BE2C (cell line): ENCODE measurements around the gene PIK3R5.

Experiments used
- DNase-seq: peaks from one replicate; pipeline ENCODE4 v3.0.0-alpha.2; 2020
- H3K27me3 ChIP-seq: fragments of 250-450 bp; sonication (Bioruptor Pico); 2 replicates; pipeline ENCODE4 v1.5.1; 2020; ENCODE audit warnings: mild to moderate bottlenecking
- H3K36me3 ChIP-seq: fragments of 250-450 bp; sonication (Bioruptor Pico); 2 replicates; pipeline ENCODE4 v1.5.1; 2020; ENCODE audit warnings: mild to moderate bottlenecking
- H3K4me1 ChIP-seq: fragments of 250-450 bp; sonication (Bioruptor Pico); 2 replicates; pipeline ENCODE4 v1.5.1; 2020
- H3K4me3 ChIP-seq: 2 replicates; pipeline ENCODE4 v1.5.1; 2011; ENCODE audit warnings: low read depth, low read length
- H3K9me3 ChIP-seq: fragments of 250-450 bp; sonication (Bioruptor Pico); 2 replicates; pipeline ENCODE4 v1.5.1; 2020
- TF ChIP-seq, protein P1 (sequence below): IDR thresholded peaks from 2 replicates; pipeline ENCODE4 v1.5.1; 2012; ENCODE audit warnings: mild to moderate bottlenecking, low read depth, low read length

The PIK3R5 gene

DNA sequence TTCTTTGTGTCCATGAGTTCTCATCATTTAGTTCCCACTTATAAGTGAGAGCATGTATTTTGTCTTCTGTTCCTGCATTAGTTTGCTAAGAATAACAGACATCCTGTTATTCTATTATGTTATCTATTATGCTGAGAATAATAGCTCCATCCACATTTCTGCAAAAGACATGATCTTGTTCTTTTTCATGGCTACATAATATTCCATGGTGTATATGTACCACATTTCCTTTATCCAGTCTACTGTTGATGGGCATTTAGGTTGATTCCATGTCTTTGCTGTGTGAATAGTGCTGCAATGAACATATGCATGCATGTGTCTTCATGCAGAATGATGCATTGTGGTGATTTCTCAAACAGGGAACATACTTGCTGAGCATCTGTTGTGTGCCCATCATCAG, 21.4 kb downstream of the PIK3R5 start:
- DNase-seq = no peak
- TF ChIP-seq, protein P1, sequence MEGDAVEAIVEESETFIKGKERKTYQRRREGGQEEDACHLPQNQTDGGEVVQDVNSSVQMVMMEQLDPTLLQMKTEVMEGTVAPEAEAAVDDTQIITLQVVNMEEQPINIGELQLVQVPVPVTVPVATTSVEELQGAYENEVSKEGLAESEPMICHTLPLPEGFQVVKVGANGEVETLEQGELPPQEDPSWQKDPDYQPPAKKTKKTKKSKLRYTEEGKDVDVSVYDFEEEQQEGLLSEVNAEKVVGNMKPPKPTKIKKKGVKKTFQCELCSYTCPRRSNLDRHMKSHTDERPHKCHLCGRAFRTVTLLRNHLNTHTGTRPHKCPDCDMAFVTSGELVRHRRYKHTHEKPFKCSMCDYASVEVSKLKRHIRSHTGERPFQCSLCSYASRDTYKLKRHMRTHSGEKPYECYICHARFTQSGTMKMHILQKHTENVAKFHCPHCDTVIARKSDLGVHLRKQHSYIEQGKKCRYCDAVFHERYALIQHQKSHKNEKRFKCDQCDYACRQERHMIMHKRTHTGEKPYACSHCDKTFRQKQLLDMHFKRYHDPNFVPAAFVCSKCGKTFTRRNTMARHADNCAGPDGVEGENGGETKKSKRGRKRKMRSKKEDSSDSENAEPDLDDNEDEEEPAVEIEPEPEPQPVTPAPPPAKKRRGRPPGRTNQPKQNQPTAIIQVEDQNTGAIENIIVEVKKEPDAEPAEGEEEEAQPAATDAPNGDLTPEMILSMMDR = no peak
- no peak overlapping the region for H3K4me3 ChIP-seq
- no peaks in the 10 kb centered on the region for H3K9me3 ChIP-seq
- H3K36me3 ChIP-seq = no peaks in the 10 kb centered on the region
- no peaks in the 10 kb centered on the region for H3K4me1 ChIP-seq
- H3K27me3 ChIP-seq = no peaks in the 10 kb centered on the region

DNA sequence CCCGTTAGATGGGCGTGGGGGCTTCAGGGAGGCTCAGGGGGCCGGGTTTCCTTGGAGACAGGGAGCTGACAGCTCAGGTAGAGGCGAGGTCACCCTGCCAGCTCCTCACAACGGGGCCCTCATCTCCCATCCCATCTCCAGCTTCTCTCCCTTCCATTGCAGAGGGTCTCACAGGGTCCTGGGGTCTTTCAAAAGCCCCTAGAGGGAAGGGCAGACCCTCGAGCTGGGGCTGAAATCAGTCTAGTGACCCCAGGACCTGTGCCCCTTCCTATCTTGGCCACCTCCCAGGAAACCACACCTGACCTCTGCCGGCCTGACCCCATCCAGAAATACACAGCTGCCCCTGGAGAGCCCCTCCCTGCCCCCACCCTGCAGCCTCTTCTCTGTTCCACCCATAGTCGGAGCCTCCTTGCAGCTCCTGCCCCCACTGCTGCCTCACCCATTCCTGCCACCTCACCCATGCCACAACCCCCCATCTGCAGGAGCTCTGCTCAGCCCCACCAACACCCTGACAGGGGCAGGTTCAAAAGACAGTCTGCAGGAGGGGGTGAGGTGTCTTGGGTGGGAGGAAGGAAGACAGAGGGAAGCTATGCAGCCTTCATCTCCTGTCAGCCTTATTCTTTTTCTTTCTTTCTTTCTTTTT, 23.4 kb downstream of the PIK3R5 start:
- Histone ChIP-seq H3K4me1 (no peaks in the 10 kb centered on the region), H3K4me3 (no peak overlapping the region), H3K9me3 (no peaks in the 10 kb centered on the region), H3K27me3 (no peaks in the 10 kb centered on the region), H3K36me3 (no peaks in the 10 kb centered on the region)
- no peak for DNase-seq
- TF ChIP-seq, protein P1 = no peak

DNA sequence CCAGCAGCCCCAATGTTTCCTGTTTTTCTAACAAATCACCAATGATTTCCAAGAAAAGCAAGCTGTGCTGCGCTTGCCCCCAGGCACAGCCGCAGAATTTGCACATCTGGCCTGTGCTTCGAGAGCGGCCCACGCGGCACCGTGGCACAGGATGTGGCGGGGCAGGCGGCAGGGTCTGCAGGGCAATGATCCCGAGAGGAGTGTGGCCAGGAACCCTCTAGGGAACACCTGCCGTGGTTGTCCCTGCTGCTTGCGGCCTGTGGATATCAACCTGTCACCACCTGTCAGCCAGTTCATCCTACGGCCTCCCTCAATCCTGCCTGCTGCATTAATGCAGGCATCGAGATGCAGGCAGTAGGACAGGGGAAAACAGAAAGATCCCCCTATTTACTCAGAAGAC, 24.0 kb downstream of the PIK3R5 start:
- DNase-seq = no peak
- no peaks in the 10 kb centered on the region for H3K36me3 ChIP-seq
- H3K4me1 ChIP-seq = no peaks in the 10 kb centered on the region
- H3K4me3 ChIP-seq = no peak overlapping the region
- H3K9me3 ChIP-seq = no peaks in the 10 kb centered on the region
- no peaks in the 10 kb centered on the region for H3K27me3 ChIP-seq
- TF ChIP-seq, protein P1 = no peak

DNA sequence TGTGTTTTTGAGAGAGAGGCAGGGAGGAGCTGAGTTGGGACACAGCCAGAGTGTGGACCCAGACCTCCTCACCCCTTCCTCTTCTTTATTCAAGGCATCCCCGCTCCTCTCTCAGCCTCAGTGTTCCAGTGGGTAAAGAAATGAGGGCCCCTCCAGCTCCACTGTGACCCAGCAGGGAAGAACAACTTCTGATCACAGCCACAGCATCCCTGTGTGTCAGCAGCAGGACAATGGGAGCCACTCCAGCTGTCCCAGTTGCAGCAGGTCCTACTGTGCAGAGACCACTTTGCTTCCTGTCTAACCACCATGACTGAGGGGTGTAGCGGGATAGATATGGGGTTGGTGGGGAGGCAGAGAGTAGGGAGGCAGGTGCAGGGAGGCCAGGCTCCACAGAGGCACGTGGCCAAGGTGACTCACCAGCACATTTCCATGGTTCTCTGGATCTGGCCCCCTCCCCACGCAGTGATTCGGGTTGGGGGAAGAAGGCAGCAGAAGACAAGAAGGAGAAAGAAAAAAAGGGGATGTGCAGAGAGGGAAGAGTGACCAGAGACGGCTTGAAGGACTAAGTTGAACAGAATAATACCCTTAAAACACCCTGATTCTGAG, 24.5 kb downstream of the PIK3R5 start:
- Histone ChIP-seq H3K4me1 (no peaks in the 10 kb centered on the region), H3K4me3 (no peak overlapping the region), H3K27me3 (no peaks in the 10 kb centered on the region), H3K36me3 (no peaks in the 10 kb centered on the region), H3K9me3 (no peaks in the 10 kb centered on the region)
- TF ChIP-seq, protein P1 = no peak
- DNase-seq = no peak

DNA sequence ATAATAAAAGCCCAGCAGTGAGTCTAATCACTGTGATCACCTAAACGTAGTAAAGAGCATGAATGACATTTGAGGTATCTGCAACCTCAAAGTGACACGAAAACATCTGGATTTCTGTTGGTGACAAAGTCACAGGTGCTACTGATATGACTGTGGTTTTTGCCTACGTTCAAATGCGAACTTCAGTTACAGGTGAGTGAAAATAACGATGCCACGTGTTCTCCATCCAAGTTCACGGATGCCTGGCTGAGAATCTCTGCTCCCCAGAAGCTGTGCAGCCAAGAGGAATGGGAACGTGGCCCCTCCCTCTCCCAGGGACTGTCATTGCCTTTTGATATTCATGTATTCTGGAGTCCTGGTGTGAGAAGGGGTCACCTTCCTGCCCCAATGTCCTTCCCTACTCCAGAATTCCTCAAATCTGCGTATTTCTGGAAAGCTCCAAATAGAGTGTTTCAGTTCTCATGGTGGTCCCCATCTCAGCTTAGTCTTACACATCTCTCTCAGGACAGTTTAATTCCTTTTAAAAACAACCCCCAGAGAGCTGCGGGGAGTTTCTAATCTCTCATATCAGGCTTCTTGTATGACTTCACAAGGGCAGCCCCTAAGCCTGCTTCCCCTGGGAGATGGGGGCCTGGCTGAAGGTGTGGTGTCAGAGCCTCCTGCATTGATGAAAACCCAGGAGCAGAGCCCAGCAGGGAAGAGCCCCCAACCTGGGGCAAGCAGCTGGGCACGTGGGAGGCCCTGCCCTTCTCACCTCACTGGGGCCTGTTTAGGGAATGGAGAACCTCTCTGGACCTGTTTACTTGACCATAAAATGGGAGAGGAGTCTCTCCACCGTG, 25.8 kb downstream of the PIK3R5 start:
- Histone ChIP-seq H3K36me3 (no peaks in the 10 kb centered on the region), H3K9me3 (no peaks in the 10 kb centered on the region), H3K4me3 (no peak overlapping the region), H3K27me3 (no peaks in the 10 kb centered on the region), H3K4me1 (no peaks in the 10 kb centered on the region)
- no peak for DNase-seq
- TF ChIP-seq, protein P1 = no peak

DNA sequence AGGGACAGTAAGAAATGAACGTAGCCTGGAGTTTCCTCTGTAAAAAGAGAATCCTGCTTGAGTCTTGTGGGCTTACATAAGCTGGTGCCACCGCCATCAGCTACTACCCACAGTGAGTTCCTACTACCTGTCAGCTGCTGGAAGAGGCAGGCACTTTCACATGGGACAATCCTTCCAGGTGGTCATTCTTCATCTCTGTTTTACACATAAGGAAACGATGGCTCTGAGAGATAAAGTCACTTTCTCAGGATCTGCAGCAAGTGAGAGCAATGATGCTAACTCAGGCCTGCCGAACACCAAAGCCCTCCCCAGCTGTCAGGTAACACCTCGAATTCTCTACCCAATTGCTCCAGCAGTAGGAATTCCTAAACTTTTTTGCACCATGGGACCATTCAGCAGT, 26.6 kb downstream of the PIK3R5 start:
- no peaks in the 10 kb centered on the region for H3K27me3 ChIP-seq
- DNase-seq = no peak
- TF ChIP-seq, protein P1 = no peak
- no peaks in the 10 kb centered on the region for H3K9me3 ChIP-seq
- H3K36me3 ChIP-seq = no peaks in the 10 kb centered on the region
- H3K4me3 ChIP-seq = no peak overlapping the region
- H3K4me1 ChIP-seq = no peaks in the 10 kb centered on the region
